OCI-LY3 (cell line): Measurements from ENCODE around the gene ZCCHC2.

Source experiments
- H2AFZ ChIP-seq: fragments of 200-600, 300-600 bp; shearing (Covaris generic); 2 replicates; pipeline ENCODE4 v1.6.0; 2014; ENCODE audit warnings: antibody characterized with exemption, low read depth, low read length
- H3K27ac ChIP-seq: fragments of 200-600, 300-600 bp; sonication (generic); 2 replicates; pipeline ENCODE4 v1.5.1; 2014; ENCODE audit warnings: mild to moderate bottlenecking, low read length, moderate library complexity, mixed read lengths
- H3K27me3 ChIP-seq: fragments of 200-600, 300-600 bp; sonication (generic); 2 replicates; pipeline ENCODE4 v1.6.1; 2014; ENCODE audit warnings: low read depth, low read length, mixed read lengths
- H3K36me3 ChIP-seq: fragments of 200-600, 300-600 bp; sonication (generic); replicated peaks from 2 replicates; pipeline ENCODE3; 2014; ENCODE audit warnings: low read depth, low read length, mixed read lengths
- H3K4me1 ChIP-seq: fragments of 300-600, 200-600 bp; sonication (generic); 2 replicates; pipeline ENCODE4 v1.6.1; 2014; ENCODE audit warnings: low read length, mixed read lengths
- H3K4me2 ChIP-seq: fragments of 200-600, 300-600 bp; sonication (generic); 2 replicates; pipeline ENCODE4 v1.6.1; 2014; ENCODE audit warnings: low read length, mixed read lengths
- H3K4me3 ChIP-seq: fragments of 300-600, 200-600 bp; sonication (generic); 2 replicates; pipeline ENCODE4 v1.5.1; 2014; ENCODE audit warnings: antibody characterized with exemption, mild to moderate bottlenecking, low read length, moderate library complexity
- H3K79me2 ChIP-seq: fragments of 300-600, 200-600 bp; shearing (Covaris generic); 2 replicates; pipeline ENCODE4 v1.6.1; 2014; ENCODE audit warnings: mild to moderate bottlenecking, low read length, mixed read lengths
- H3K9ac ChIP-seq: fragments of 300-600, 200-600 bp; shearing (Covaris generic); 2 replicates; pipeline ENCODE4 v1.6.0; 2014; ENCODE audit warnings: mild to moderate bottlenecking, low read length, moderate library complexity
- H3K9me3 ChIP-seq: fragments of 200-600, 300-600 bp; shearing (Covaris generic); 2 replicates; pipeline ENCODE4 v1.6.1; 2014; ENCODE audit warnings: low read length, mixed read lengths; ENCODE audit not compliant: insufficient read depth
- H4K20me1 ChIP-seq: fragments of 200-600, 300-600 bp; sonication (generic); 2 replicates; pipeline ENCODE4 v1.6.1; 2016; ENCODE audit warnings: low read length, mixed read lengths; ENCODE audit not compliant: insufficient read depth
- EZH2phosphoT487 ChIP-seq: fragments of 200-600 bp; shearing (Covaris generic); IDR thresholded peaks from 2 replicates; pipeline ENCODE4 v1.6.1; 2018; ENCODE audit warnings: antibody characterized with exemption, mixed run types, low read depth
- TF ChIP-seq, protein P1 (sequence below): fragments of 200-600, 300-600 bp; sonication (generic); IDR thresholded peaks from 2 replicates; pipeline ENCODE4 v1.5.1; 2014; ENCODE audit warnings: antibody characterized with exemption, low read length, low read depth

ZCCHC2 gene

GRCh38 chr18:62607708-62608428 lies 85.0 kb downstream of the ZCCHC2 start:
- TF ChIP-seq, protein P1, sequence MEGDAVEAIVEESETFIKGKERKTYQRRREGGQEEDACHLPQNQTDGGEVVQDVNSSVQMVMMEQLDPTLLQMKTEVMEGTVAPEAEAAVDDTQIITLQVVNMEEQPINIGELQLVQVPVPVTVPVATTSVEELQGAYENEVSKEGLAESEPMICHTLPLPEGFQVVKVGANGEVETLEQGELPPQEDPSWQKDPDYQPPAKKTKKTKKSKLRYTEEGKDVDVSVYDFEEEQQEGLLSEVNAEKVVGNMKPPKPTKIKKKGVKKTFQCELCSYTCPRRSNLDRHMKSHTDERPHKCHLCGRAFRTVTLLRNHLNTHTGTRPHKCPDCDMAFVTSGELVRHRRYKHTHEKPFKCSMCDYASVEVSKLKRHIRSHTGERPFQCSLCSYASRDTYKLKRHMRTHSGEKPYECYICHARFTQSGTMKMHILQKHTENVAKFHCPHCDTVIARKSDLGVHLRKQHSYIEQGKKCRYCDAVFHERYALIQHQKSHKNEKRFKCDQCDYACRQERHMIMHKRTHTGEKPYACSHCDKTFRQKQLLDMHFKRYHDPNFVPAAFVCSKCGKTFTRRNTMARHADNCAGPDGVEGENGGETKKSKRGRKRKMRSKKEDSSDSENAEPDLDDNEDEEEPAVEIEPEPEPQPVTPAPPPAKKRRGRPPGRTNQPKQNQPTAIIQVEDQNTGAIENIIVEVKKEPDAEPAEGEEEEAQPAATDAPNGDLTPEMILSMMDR: no peak
- no peak for TF ChIP-seq EZH2phosphoT487
- H3K36me3 ChIP-seq: no peaks in the 10 kb centered on the region
- no peak overlapping the region for H3K4me2 ChIP-seq
- peaks cover 6% of the 10 kb centered on the region for H3K4me1 ChIP-seq
- H4K20me1 ChIP-seq: no peaks in the 10 kb centered on the region
- H2AFZ ChIP-seq: no peak overlapping the region
- H3K27ac ChIP-seq: no peak overlapping the region
- peaks cover 9% of the 10 kb centered on the region; the same call in 1 of the 2 replicates for H3K27me3 ChIP-seq
- H3K4me3 ChIP-seq: no peak overlapping the region
- H3K79me2 ChIP-seq: no peaks in the 10 kb centered on the region
- H3K9me3 ChIP-seq: no peaks in the 10 kb centered on the region
- H3K9ac ChIP-seq: no peak overlapping the region

DNA sequence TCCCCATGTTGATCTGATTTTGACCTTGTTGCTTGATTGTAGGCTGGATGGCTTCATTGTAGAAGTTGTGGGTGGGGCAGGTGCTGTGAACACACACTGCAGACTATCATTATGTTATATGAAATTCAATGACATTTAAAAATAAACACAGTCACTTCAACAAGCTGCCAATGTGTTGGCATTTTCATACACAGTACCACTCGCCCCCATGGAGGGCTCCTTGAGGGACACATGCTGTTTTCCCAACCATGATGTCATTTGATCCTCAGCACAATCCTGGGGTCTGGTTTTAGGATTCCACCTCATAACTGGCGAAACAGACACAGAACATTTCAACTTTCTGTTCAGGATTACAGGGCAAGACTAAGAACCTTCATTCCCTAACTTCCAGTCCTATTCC lies 86.9 kb downstream of the ZCCHC2 start:
- TF ChIP-seq EZH2phosphoT487: no peak
- TF ChIP-seq, protein P1: no peak
- no peaks in the 10 kb centered on the region for H3K36me3 ChIP-seq
- no peak overlapping the region for H3K4me2 ChIP-seq
- no peak overlapping the region for H3K4me3 ChIP-seq
- no peak overlapping the region for H2AFZ ChIP-seq
- peaks cover 10% of the 10 kb centered on the region; the same call in 1 of the 2 replicates for H3K27me3 ChIP-seq
- no peak overlapping the region for H3K9ac ChIP-seq
- no peaks in the 10 kb centered on the region for H3K9me3 ChIP-seq
- H3K4me1 ChIP-seq: peaks cover 12% of the 10 kb centered on the region
- no peak overlapping the region for H3K27ac ChIP-seq
- H3K79me2 ChIP-seq: no peaks in the 10 kb centered on the region
- H4K20me1 ChIP-seq: no peaks in the 10 kb centered on the region

GRCh38 chr18:62610351-62610700 lies 87.5 kb downstream of the ZCCHC2 start:
- H3K27ac ChIP-seq: no peak overlapping the region
- no peak overlapping the region for H3K4me2 ChIP-seq
- no peaks in the 10 kb centered on the region for H3K36me3 ChIP-seq
- H3K27me3 ChIP-seq: peaks cover 13% of the 10 kb centered on the region; the same call in 1 of the 2 replicates
- no peaks in the 10 kb centered on the region for H4K20me1 ChIP-seq
- H3K79me2 ChIP-seq: no peaks in the 10 kb centered on the region
- H3K9me3 ChIP-seq: no peaks in the 10 kb centered on the region
- no peak overlapping the region for H2AFZ ChIP-seq
- H3K4me1 ChIP-seq: peaks cover 12% of the 10 kb centered on the region
- no peak overlapping the region for H3K4me3 ChIP-seq
- H3K9ac ChIP-seq: no peak overlapping the region
- TF ChIP-seq, protein P1: no peak
- TF ChIP-seq EZH2phosphoT487: no peak

- no peaks in the 10 kb centered on the region for H3K79me2 ChIP-seq
- H3K27ac ChIP-seq: no peak overlapping the region
- H2AFZ ChIP-seq: no peak overlapping the region
- peaks cover 12% of the 10 kb centered on the region for H3K4me1 ChIP-seq
- H3K27me3 ChIP-seq: peaks cover 15% of the 10 kb centered on the region
- H3K4me3 ChIP-seq: no peak overlapping the region
- H3K36me3 ChIP-seq: no peaks in the 10 kb centered on the region
- H3K9me3 ChIP-seq: no peaks in the 10 kb centered on the region
- no peak for TF ChIP-seq EZH2phosphoT487
- TF ChIP-seq, protein P1: no peak
- no peaks in the 10 kb centered on the region for H4K20me1 ChIP-seq
- H3K9ac ChIP-seq: no peak overlapping the region
- no peak overlapping the region for H3K4me2 ChIP-seq
These were observed 88.0 kb downstream of the ZCCHC2 start for GRCh38 chr18:62610701-62611411.
